ENCODE data around the gene TRIM48. TPM values are rescaled to one million over a fixed set of nuclear protein-coding genes. Genes with fewer than 3 reads are reported as not detected.
"Not testable (repeated sequence)": the region's sequence is repeated elsewhere in the genome, so short reads cannot be mapped to it uniquely, and the experiment has no call there.

Gene TRIM48, protein sequence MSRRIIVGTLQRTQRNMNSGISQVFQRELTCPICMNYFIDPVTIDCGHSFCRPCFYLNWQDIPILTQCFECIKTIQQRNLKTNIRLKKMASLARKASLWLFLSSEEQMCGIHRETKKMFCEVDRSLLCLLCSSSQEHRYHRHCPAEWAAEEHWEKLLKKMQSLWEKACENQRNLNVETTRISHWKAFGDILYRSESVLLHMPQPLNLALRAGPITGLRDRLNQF
- not detected for total RNA-seq

DNA sequence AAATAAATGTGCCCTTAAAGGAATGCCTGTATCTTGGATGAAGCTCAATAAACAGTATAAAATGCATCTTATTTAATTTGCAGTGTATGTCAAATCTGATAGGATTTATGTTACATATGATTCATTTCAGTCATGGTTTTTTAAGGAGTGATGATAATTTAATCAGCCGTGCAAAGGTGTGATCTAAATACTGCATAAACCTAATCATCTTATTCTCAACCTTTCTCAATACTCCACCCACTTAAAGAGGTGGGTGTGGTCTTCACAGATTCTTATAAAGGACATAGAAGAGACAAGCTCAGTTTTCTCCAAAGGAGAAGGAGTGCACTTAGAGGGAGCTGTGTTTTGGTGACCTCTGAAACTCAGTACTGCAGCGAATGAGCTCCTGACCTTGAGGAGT is at the start of gene TRIM48:
TSS of gene TRIM48 (plus strand) at position 301 of the 400 bp plus-strand sequence. CDS start 113 bp downstream, outside the sequence.
- not testable (repeated sequence) for ATAC-seq (ENCODE audit: low FRiP score); DNase-seq (ENCODE audit: low spot score)

DNA sequence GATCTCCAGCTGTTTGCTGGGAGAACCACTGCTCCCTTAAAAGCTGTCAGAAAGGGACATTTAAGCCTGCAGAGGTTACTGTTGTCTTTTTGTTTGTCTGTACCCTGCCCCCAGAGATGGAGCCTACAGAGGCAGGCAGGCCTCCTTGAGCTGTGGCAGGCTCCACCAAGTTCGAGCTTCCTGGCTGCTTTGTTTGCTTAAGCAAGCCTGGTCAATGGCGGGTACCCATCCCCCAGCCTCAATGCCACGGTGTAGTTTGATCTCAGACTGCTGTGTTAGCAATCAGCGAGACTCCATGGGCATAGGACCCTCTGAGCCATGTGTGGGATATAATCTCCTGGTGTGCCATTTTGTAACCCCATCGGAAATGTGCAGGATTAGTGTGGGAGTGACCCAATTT is 23.6 kb upstream of the TRIM48 start:
- ATAC-seq (ENCODE audit: low FRiP score); DNase-seq (ENCODE audit: low spot score): not testable (repeated sequence)

DNA sequence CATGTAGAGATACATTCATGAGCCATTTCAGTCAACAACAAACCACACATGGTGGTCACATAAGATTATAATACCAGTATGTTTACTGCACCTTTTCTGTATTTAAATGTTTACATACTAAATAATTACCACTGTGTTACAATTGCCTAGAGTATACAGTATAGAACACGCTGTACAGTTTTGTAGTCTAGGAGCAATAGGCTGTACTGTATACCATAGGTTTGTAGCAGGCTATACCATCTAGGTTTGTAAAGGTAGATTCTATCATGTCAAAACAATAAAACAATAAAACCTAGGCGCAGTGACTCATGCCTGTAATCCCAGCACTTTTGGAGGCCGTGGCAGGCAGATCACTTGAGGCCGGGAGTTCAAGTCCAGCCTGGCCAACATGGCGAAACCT is 1.1 kb downstream of the TRIM48 start:
- DNase-seq (ENCODE audit: low spot score) (no peak), ATAC-seq (ENCODE audit: low FRiP score) (no peak)
- TF ChIP-seq, protein P1, sequence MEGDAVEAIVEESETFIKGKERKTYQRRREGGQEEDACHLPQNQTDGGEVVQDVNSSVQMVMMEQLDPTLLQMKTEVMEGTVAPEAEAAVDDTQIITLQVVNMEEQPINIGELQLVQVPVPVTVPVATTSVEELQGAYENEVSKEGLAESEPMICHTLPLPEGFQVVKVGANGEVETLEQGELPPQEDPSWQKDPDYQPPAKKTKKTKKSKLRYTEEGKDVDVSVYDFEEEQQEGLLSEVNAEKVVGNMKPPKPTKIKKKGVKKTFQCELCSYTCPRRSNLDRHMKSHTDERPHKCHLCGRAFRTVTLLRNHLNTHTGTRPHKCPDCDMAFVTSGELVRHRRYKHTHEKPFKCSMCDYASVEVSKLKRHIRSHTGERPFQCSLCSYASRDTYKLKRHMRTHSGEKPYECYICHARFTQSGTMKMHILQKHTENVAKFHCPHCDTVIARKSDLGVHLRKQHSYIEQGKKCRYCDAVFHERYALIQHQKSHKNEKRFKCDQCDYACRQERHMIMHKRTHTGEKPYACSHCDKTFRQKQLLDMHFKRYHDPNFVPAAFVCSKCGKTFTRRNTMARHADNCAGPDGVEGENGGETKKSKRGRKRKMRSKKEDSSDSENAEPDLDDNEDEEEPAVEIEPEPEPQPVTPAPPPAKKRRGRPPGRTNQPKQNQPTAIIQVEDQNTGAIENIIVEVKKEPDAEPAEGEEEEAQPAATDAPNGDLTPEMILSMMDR (IDR thresholded peaks at IDR 0.05): no peak

Small RNAs within 50 kb of the gene (small RNA-seq; reads per million reads assigned to genes)
- gene AP005597.4: not detected

Other genes with a start within 250 kb of the TRIM48 start
- not detected for gene OR4A16, start 81.0 kb downstream of the TRIM48 start, total RNA-seq
- gene OR4A15, start 105.8 kb downstream of the TRIM48 start, total RNA-seq: not detected

Data from omental fat pad (tissue), 4 donors.